HG02870 (cell line): ENCODE measurements around the gene DLEC1.
"Not testable (repeated sequence)": the region's sequence is repeated elsewhere in the genome, so short reads cannot be mapped to it uniquely, and the experiment has no call there.

Experiments used
- ATAC-seq: cut with Tn5 transposase; IDR thresholded peaks from one replicate; pipeline ENCODE4 v1.9.1; 2021; ENCODE audit warnings: mild to moderate bottlenecking, moderate library complexity; ENCODE audit not compliant: unreplicated experiment

Gene DLEC1

DNA sequence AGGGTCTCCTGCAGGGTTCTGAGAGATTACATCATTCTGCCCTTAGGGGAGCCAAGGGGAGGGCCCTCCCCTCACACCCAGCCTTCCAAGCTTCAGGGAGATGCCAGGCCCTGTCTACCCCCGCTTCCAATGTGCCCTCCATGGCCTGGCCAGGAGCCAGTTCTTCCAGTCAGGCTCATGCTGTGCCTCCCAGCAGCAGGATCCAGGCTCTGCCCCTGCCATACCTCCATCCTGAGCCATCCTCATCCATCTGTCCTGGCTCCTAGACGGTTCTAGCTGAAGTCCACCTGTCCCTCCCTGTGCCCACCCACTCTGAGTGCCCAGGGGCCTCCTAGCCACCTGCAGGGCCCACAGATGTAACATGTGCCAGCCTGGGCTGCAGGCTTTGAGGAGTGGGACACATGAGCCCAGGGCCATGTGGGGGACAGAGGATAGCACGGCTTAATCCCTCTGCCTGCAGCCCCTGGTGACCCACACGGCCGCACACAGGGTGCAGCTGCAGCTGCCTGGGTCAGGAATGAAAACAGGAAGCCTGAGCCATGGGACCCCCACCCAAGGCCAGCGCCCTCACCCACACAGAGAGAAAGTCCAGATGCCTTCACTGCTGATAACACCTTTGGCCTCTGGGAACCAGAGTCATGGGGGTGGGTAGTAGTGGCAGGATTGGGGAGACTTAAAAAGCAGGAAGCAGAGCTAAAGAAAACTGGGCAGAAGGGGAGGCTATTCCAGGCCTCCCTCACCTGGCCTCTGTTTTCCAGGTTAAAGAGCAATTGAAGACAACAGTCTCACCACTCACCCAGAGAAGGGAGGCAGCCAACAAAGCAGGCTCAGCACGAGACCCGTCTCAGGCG, 21.3 kb upstream of the DLEC1 start:
- ATAC-seq = no peak

DNA sequence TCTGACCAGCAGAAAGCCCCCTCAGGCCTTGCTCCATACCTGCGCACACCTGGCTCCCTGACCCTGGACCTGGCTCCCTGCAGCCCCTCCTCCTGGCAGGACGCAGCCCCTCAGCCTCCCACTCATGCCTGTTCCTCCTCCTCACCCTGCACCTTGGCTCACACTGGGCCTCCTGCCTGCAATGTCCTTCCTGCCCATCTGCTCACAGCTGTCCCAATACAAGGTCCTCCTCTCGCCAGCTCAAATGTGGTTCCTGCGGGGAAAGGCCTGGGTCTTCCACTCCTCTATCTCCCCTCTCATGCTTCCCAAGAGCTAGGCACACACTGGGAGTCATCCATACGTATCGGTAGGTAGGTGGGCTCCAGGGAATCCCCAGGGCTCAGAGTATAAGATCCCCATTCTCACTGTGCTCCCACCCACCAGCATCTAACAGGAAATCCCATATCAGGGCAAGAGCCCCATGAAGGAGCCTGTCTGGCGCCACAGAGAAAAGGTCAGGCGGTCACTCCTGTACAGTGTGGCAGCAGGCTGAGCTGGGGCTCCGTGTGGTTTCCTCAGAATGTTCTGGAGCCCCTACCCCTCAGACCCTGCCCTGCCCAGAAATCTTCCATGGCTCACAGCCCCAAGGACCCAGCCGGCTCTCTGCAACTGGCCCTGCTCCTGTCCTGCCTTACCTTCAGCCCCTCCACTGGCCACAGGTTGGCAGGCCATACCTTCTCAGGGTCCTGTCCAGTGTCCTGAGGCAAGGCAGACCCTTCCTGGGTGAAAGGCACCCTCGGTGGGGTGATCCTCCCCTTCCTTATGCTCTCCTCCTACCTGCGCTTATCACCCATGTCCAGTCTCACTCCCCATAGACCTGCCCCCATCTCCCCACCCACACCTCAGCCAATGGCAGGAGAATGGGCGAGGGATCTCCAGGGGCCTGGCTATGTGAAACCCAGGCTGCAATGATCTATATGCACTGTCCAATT, 20.4 kb upstream of the DLEC1 start:
- ATAC-seq = no peak

DNA sequence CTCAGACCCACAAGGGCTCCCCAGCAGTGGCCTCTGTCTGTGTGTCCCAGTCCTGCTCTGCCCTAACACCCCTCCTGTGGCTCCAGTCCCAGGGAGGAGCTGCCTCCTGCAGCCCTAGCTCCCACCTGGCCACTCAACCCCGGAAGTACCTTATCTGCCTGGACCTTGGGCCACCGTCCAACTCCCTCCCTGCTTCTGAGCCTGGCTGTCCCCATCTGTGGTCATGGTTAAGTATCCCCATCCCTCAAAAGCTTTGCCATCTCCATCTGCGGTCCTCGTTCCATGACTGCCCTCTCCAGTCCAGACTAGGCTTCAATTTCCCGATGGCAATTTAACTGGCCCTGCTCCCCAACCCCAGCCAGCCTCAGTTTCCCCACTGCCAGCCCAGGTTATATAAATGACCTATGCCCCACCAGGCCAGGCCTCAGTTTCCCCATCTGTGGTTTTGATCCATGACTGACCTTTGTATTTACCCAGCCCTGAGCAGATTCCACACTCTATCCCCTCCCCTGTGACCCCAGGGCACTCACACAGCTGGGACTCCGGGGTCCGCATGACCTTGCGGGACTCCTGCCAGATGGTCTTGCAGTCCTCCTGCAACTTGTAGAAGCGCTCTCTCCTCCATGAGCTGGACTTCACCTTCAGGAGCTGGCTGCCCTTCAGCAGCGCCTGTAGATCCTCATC, 19.2 kb upstream of the DLEC1 start:
- ATAC-seq = no peak

DNA sequence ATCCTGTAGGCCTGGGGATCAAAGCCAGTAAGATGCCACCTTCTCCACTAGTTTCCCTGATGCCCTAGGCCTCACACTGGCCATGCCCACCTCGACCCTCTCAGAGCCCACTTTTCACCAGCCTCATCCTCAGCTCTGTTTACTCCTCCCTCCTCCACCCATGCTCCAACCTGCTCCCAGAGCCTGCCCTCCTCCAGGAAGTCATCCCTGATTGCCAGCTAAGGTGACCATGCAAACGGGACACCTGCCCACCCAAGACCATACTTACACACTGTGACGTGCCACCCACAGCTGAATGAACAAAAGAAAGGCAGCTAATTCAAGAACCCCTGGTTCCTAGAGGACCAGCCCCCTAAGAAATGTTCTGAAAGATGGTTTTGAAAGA, 18.7 kb upstream of the DLEC1 start:
- no peak for ATAC-seq

DNA sequence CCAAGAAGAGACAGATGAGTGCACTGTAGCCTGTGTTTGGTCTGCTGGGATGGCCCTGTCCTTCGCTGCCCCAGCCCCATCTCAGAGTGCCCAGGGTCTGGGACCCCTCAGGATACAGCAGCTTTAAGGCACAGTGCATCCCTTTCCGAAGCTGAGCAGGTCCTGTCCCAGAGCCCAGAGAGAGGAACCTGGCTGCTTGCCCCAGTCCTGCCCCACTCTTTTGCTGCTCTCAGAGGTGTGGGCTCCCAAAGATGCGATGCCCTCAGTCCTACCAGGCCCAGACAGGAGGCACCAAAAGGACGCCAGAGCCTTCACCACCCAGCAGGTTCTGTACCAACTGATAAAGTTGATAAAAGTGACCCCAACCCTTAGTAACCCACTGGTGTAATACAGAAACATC, 17.8 kb upstream of the DLEC1 start:
- no peak for ATAC-seq

DNA sequence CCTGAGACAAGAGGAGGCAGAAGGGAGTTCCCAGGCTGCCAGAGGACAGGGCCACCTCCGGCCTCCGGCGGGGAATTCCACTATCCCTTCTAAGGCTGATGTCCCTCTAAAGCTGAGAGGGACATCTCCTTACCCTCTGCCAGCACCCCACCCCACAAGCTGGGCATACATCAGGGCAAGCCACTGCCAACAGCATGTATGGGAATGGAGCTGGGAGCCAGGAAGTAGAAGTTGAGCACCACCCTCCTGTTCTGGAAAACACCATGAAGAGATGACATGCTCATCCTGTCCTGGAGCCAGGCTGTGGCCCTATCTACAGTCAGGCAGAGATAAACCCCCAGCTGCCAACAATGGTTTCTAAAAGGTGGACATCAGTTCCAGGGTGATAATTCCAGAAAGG, 16.7 kb upstream of the DLEC1 start:
- no peak for ATAC-seq

DNA sequence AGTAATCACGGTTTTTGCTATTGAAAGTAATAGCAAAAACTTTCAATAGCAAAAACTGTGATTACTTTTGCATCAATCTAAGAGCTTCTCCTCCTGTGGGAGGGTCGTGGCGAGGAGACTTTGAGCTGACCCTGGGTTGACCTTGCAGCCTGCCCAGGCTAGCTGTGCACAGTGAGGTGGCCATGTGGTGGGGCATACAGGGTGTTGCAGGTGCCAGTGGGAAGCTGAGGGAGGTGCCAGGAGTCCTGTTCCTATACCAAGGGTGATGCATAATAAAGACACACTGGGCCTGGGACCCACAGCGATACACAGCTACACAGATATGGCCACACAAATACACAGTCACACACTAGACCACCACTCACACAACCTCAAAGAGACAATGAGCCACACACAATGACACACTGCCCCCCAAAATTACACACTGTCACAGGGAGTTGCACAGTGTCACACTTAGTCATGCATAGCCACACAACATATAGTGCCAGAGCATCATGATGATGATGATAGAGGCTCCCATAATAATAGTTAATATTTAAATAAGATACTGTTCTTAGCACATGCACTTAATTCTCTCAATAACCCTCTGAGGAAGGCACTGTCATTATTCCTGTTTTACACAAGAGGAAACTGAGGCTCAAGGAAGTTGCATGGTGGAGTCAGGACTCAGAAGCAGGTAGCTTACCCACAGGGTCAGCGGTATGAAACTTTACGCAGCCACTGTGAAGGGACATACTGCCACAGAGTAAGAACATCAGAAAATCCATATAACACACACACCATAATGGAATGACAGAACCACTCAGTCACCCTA, 15.9 kb upstream of the DLEC1 start:
- no peak for ATAC-seq

DNA sequence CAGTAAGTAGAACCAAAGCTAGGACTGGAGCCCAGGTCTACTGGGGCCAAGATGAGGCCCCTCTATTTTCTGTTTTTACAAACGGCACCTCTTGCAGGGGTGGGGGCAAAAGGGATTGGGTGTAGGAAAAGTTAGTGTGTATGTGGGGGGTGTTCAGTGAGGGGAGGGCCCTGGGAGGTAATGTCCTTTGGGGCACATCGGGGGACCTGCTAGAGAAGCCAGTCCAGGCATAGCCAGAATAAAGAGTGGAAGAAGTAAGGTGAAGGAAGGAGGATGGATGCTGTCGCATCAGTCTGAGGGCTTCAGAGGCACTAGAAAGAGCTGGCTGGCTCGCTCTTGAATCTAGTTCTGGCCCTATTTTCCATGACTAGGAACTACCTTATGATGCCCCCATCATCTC, 12.2 kb upstream of the DLEC1 start:
- no peak for ATAC-seq

DNA sequence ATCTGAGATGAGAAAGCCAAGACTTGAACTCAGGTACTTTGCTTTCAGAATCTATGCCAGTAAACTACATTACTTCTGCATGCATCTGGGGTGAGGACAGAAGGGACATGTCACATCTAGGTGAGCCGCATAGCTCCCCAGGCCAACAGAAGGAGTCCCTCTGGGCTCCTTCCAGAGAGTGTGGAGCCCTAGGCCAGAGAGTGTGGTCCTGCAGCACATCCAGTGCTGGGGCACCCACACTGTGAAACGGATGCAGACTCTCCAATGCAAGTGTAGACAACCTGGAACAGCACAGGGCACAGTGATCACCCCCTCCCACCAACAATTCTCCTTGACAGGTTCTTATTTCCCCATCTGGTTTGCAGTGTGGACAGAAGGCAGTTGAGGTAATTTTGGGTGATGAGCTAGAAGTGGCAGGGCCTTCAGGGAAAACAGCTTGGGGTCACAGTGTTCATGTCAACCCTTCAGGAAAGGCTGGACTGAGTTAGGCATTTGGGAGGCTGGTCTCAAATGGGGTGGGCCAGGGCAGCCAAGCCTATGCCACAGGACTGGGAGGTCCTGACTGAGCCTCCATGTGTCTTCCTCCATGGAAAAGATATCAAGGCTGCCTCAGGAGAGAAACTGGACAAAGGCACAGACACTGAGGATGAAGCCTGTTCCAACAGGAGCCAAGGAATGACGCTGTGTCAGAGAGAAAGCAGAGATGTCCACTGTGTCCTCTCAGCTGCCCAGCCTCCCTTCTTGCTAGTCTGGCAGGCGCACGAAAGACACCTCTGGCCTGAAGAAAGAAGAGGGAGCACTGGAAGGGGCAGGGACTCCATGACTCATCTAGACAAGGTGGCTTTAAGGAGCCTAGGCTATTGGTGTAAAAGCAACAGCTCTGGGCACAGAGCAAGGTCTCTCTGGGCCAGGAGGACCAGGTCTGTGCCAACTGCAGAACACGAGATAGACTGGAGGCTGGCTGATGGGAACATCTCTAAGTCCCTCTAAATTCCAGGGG, 11.2 kb upstream of the DLEC1 start:
- no peak for ATAC-seq

DNA sequence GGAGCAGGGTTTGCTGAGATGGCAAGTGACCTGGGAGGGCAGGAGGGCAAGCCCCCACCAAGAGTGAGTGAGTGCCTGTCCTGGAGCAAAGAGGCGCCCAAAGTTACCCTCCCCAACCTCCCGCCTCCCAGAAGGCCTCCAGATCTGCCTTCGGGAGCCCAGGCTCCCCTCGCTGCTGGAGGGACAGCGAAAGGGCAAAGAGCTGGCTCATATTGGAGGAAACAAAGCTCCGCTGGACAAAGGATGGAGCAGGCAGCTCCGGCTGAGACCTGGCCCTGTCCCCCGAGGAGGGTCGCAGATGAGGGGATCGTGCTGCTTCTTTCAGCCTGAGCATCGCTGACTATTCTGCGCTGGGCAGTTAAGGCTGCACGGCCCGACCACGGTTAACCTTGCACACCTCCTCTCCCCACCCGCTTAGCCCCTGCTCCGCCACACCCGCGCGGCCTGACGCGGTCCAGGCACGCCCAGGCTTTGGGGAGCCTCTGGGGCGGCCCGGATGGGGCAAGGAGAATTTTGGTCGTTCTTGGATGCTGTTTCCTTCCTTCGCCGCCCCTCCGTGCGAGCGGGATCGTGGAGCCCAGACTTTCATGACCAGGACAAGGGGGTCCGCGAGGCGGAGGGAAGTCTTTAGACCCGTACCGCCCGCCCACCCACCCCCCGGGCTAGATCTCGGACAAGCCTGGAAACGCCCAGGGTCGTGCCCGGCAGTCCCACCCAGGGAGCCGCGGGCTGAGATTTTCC, 10.2 kb upstream of the DLEC1 start:
- no peak for ATAC-seq

DNA sequence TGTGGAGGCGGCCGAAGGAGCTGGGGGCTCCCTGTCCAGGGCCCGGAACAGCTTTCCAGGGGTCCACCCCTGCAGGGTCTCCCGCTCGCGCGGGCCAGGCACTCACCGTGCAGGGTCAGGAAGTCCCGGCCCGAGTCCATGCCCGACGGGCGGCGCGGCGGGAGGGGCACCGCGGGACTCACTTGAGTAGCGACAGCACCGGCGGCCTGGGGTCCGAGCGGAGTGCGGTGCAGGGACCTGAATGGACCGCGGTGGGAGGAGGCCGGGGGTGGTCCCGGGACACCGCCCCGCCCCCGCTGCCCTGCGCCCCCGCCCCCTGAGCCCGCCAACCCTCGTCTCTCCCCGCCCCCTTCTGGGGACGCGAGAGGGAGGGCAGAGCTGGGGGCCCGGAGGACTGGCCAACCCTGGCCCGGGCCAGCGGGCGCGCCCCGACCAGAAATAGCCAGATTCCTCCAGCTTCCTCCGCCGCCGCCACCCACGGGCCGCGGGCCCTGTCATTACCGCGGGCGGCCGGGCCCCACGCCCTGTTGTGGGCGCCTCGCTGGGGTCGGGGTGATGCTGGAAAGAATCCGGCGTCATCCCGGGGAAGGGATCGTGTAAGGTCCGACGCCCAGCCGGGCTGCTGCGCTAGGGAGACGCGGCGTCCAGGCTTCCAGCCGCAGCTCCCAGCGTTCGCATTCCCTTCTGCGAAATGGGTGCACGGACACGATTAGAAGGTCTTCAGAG, 9.4 kb upstream of the DLEC1 start, which contains the start of gene PLCD1:
Gene PLCD1, minus strand, starts transcription at position 243 of the 726 bp plus-strand sequence. Its CDS starts 103 bp downstream, at position 140.
- ATAC-seq = no peak

DNA sequence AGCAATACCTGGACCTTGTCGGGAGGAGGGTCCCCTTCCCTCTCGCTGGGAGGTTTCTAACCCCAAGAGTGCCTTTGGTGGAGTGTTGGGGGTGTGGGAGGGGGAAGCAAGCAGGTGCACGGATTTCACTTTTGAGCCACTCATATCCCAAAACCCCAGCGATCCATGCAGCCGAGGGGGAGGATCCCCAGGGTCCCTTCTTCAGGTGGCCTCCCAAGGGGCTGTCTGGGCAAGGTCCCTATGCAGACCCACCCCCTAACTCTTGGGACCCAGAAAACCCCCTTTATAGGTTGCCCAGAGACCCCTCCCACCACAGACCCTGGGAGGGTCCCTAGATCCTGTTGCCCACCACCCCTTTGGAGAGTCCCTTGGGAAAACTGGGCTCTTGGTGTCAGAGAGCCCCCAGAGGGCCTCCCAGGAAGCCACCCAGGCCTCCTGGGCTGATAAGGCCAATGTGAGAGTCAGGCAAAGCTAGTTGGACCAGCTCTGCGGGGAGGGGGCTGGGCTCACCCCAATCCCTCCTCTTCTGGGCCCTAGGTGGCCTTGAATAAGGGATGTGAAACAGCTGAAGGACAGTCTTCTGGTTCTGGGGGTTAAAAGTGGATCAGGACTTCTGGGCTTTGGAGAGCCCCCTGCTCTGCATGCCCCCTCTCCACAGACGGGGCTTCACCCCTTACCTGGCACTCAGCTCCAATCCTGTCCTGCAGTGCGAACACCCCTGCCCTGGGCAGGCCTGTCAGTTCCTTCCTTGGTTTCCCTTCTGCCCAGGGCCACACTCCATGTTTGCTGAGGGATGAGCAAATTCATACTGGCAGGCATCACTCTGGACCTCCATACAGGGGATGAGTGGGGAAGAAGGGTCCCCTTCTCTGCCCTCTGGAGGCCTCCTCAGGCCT, 8.6 kb upstream of the DLEC1 start:
- no peak for ATAC-seq

DNA sequence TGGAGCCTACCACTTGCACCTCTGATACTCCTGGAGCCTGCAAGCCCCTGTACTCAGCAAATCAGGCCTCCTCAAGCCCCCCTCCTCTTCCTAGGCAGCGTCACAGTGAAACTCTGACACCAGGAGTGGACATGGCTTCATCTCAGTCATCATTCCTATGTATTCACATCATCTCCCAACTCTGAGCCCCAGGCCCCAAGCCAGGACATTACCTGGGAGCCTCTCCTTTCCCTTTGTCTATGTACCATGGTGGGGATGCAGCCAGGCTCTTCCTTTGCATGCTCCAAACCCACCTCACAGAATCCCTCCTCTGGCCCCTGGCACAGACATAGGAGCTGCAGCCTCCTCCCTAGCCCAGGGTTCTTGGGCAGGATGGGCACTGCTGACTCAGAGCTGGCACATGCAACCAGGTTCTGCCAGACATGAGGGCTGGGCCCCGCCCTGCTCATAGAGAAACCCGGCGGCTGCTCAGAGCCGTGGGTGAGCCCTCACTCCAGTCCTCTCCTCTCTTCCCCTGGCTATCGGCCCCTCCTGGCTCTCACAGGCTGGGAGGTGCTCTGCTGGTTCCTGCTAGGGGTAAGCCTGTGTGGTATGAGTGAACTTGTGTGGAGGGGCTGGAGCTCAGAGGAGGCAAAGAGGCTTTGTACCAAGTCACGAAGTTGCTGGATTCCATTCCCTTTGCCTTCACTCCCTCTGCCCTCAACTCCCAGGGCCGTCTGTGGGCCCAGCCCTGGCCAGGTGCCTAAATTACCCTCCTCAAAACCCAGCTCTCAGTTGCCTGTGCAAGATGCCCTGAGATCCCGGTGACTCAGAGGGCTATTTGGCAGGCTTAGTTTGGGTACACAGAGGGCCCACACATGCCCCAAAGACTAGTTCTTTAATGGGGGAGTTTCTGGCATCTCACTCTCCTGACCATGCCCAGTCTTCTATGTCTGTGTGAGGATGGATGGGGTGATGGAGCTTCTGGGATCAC, 7.7 kb upstream of the DLEC1 start:
- no peak for ATAC-seq

DNA sequence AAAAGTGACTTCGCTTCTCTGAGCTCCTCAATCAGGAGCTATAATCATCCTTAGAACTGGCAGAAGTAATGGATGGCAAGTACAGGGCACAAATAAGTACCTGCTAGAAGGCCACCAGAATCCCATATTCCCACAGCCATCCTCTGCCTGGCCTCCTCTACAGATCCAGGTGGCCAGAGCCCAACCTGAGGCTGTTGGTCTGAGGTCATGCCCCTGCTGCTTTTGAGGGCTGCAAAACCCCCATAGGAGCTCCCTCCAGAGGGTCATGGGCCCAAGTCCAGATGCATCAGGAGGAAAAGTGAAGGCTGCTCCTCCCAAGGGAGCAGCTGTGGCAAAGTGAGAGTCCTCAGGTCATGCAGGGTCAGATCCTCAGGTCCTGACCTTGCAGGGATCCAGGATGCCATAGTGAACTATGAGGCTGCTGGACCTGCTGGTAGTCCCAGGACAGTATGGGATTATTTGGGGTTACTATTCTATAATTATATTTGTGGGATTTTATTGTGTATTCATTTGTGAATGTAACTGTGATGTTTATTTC, 6.6 kb upstream of the DLEC1 start:
- no peak for ATAC-seq

DNA sequence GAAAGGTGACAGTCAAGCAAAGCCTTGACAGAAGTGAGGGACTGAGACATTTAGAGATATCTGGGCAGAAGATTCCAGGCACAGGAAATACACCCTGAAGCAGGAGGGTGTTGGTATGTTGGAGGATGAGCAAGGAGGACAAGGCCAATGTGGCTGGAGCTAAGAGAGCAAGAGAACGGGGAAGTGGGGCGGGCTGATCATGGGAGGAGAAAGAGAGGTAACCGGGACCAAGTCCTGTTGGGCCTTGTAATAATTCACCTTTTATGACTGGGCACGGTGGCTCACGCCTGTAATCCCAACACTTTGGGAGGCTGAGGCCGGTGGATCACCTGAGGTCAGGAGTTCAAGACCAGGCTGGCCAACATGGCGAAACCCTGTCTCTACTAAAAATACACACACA, 5.4 kb upstream of the DLEC1 start:
- ATAC-seq = not testable (repeated sequence)
